WI38 (cell line): ENCODE results near the gene ITPKB.
A peak's percentile ranks its signal among the peaks of the same experiment; 100 is the strongest.

Source experiments
- H3K4me3 ChIP-seq: 2 replicates; pipeline ENCODE4 v1.5.1; 2011; ENCODE audit warnings: low read depth, mild to moderate bottlenecking, control low read depth, low read length
- TF ChIP-seq, protein P1 (sequence below): IDR thresholded peaks from 2 replicates; pipeline ENCODE4 v1.5.1; 2012; ENCODE audit warnings: low read depth, mild to moderate bottlenecking, control low read depth, low read length

The ITPKB gene

DNA sequence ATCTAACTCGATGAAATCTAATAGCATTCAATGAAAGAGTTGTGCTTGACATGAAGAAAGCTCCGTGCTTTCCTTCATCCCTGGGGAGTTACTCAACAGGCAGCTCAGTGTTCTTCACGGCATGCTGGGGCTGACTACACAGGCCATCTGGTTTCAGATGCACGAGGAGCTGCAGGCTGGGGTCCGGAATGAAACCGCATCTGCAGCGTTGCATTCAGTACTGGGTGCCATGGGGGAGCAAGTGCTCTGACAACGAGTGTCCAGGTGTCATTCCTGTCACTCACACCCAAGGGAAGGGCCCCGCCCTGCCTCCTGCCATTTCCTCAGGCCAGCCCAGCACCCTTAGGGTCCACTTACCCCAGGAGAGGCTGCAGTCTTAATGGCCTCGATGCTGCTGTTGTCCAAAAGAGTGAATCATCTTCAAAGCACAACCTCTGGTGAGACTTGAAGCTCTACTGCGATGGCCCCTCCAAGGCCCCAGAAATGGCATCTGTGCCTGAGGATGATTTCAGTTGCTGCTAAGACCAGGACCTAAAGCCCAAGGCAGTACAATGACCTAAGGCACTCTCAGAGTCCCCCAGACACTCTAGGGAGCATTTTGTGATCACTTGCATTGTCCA, 129.1 kb downstream of the ITPKB start:
- no peak overlapping the region for H3K4me3 ChIP-seq
- TF ChIP-seq, protein P1, sequence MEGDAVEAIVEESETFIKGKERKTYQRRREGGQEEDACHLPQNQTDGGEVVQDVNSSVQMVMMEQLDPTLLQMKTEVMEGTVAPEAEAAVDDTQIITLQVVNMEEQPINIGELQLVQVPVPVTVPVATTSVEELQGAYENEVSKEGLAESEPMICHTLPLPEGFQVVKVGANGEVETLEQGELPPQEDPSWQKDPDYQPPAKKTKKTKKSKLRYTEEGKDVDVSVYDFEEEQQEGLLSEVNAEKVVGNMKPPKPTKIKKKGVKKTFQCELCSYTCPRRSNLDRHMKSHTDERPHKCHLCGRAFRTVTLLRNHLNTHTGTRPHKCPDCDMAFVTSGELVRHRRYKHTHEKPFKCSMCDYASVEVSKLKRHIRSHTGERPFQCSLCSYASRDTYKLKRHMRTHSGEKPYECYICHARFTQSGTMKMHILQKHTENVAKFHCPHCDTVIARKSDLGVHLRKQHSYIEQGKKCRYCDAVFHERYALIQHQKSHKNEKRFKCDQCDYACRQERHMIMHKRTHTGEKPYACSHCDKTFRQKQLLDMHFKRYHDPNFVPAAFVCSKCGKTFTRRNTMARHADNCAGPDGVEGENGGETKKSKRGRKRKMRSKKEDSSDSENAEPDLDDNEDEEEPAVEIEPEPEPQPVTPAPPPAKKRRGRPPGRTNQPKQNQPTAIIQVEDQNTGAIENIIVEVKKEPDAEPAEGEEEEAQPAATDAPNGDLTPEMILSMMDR = no peak

DNA sequence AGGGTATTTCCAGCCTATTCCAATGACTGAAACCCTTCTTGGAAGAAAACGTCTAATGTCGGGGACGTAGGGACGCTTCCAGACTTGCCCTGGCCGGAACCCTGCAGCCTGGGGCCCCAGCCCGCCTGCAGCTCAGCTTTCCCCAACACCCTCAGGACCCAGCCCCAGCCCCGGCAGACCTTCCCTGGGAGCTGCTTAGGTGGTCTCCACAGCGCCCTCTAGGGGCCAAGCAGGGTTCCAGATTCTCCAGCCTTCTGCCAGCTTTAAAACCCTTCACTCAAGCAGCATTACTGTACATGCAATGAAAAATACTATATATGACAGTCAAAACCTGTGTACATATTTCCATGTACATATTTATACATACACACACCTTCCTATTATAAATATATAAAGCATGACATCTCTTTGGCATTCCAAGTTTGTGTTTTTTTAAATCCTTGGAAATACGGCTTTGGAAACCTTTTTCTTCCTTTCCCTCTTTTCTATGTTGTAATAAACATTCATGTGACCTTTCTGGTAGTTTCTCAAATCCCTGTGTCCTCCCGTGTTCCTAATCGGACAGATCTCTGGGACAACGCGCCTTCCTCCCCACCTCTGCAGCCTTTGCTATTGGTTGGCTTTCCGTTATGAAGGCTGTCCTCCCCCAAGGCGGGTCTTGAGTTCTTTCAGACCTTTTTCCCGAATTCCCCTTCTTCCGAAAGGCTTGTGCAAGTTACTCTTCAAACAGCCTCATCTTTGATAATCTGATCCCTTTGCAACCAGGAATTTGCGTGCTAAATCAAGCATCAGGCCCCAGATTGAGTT, 130.2 kb downstream of the ITPKB start:
- TF ChIP-seq, protein P1 = peak; percentile 72
- no peak overlapping the region for H3K4me3 ChIP-seq

DNA sequence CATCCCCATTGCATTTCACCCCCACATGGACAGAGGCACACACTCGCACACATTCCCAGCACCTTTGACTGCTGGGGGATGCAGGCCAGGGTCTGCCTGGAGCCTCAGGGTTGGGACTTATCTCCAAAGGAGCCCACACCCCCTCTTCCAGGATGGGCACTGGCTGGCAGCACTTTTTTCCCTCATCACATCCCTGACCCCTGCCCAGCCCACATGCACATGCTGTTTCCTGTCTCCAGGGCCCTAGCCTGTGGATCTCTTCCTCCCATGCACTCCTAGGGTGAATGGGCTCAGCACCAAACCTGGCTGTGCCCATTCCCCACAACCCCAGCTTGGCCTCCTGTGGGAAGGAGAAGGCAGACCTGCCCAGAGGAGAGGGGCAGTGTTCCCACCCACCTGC, 131.3 kb downstream of the ITPKB start:
- TF ChIP-seq, protein P1 = no peak
- no peak overlapping the region for H3K4me3 ChIP-seq

DNA sequence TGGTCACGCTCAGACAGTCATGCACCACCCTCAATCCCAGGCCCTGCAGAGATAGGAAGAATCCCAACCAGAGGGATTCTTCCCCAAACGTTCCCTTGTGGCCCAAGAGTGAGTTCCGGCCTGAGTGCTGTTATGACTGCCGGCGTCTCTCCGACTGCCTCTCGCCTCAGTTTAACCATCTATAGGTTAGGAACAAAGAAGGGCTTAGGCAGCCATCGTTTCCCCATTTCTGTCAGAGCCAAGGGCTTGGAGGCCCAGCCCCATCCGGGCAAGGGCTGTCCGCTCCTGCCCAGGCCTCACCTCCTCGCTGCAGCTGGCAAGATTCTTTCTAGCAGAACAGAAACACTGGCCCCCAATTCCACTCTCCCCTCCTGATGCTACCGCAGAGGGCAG, 131.8 kb downstream of the ITPKB start:
- TF ChIP-seq, protein P1 = no peak
- no peak overlapping the region for H3K4me3 ChIP-seq

DNA sequence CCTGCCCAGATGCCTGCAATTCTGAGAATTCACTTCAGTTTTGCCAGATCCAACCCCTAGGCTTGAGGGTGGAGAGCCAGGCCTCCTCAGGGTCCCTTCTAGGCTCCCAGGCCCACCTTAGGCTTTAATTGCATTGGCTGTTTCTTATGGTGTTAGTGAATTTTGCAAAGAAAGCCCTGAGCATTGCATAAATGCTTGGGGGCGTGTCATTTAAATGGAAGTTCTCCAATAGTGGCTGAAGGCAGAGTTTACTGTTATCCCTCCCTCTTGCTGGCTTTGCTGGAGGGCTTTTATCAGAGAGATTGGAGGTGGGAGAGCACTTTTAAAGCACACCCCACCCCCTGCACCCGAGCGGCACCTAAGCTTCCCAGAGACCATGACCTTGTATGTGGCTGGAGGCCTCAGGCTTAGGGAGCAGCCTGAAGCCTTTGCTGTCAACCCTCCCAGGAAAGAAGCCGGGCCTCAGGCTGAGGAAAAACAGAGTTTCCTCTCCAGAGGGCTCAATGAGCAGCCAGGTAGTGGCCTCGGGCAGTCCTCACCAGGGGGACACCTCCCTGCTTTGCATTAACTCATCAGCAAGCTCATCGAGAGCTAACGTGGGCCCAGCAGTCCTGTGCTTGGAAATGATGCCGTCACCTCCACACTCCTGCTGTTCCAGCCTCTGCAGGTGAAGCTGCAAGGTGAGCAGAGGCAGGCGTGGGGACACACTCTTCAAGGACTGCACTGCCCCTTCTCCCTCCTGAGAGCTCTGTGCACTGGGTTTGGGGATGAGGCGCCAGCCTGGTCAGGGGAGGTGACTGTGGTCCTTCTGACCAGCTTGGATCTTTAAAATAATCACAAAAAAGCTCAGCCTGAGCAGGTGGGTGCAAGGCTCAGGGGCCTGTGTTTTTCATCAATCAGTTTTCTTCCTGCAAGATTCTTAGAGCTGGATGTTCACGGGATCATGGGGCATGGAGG, 132.5 kb downstream of the ITPKB start:
- H3K4me3 ChIP-seq = no peak overlapping the region
- TF ChIP-seq, protein P1 = no peak

DNA sequence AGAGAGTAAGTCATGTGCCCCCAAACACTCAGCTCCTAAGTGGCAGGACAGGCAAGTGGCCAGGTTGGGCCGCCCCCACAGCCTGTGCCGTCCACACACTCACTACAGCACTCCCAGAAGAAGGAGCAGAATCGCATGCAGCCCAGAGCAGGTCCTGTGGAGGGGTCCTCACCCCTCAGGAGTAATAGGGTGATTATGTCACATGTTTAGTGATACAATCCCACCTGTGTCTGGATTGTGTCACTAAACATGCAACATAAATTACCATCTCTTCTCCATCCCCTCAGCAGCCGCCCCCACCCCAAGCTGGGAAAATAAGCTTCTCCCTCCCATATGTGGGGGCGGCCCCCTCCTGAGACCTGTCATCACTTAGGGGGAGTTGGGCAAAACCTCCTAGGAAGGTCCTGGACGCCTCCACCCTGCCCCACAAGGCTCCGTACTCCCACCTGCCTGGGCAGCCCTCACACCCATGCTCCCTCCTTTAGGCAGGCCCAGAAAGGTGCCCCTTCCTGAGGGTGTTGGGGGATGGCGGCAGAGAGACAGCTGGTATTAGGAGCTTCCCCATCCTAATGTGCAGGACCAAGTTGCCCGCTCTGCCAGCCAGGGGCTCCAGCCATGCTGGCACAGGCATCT, 133.6 kb downstream of the ITPKB start:
- TF ChIP-seq, protein P1 = no peak

More for the DNA sequence above, 133.6 kb downstream of the ITPKB start:
- no peak overlapping the region for H3K4me3 ChIP-seq
